ENCODE measurements around the gene CDK7.
"Not testable (repeated sequence)": the region's sequence is repeated elsewhere in the genome, so short reads cannot be mapped to it uniquely, and the experiment has no call there.

The CDK7 gene

GRCh38 chr5:69234457-69235268, at the start of gene CDK7:
Gene CDK7, plus strand, starts transcription at chr5:69234886. Its CDS starts 90 bp downstream, at chr5:69234976.
- DNase-seq, result peak; percentile 55

- no peak for DNase-seq
These were observed 47.3 kb upstream of the CDK7 start for GRCh38 chr5:69187342-69187741.

- no peak for DNase-seq
These were observed 45.9 kb upstream of the CDK7 start for GRCh38 chr5:69188811-69189161.

- DNase-seq, result peak; percentile 88
These were observed 45.3 kb upstream of the CDK7 start, which contains the start of gene CENPH for GRCh38 chr5:69189162-69190086. Gene CENPH, plus strand, starts transcription at chr5:69189583. Its CDS starts 52 bp downstream, at chr5:69189635.

GRCh38 chr5:69202497-69202896, 32.2 kb upstream of the CDK7 start:
- DNase-seq, result no peak

DNA sequence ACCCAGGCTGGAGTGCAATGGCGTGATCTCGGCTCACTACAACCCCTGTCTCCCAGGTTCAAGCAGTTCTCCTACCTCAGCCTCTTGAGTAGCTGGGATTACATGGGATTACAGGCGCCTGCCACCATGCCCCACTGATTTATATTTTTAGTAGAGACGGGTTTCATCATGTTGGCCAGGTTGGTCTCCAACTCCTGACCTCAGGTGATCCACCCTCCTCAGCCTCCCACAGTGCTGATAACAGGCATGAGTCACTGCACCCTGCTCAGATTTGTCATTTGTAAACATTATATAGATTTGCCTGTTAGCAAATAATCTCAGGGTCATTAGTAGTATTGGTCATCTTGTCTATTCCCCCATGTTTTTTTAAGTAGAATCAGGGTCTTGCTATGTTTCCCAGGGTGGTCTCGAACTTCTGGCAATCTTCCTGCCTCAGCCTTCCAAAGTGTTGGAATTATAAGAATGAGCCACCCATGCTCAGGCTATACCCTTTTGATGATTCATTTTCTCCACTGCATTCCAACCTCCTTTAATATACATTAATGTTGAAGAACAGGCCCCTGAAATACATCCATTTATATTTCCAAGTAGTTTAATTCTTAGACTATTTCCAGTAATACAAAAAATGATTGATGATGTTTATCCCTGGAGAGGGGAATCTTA, 28.0 kb upstream of the CDK7 start:
- no peak for DNase-seq

GRCh38 chr5:69209602-69210001, 25.1 kb upstream of the CDK7 start:
- DNase-seq, result no peak

DNA sequence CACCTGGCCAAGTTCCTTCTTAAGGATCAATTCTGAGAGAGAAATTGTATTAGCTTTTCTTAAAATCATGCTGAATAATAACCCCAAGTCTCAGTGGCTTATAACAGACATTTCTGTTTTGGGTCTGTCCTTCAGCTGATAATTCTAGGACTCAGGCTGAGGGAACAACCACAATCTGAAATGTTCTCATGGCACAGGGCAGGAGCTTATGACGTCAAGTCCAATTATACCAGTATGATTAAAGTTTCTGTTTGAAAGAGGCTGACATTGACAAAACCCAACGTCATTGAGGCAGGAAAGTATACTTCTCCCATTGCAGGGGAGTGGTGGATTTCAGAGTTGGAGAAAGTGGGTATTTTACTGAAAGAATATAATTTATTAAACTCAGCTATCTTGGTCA, 23.5 kb upstream of the CDK7 start:
- no peak for DNase-seq

- no peak for DNase-seq
These were observed 22.7 kb upstream of the CDK7 start for GRCh38 chr5:69212022-69212421.

DNA sequence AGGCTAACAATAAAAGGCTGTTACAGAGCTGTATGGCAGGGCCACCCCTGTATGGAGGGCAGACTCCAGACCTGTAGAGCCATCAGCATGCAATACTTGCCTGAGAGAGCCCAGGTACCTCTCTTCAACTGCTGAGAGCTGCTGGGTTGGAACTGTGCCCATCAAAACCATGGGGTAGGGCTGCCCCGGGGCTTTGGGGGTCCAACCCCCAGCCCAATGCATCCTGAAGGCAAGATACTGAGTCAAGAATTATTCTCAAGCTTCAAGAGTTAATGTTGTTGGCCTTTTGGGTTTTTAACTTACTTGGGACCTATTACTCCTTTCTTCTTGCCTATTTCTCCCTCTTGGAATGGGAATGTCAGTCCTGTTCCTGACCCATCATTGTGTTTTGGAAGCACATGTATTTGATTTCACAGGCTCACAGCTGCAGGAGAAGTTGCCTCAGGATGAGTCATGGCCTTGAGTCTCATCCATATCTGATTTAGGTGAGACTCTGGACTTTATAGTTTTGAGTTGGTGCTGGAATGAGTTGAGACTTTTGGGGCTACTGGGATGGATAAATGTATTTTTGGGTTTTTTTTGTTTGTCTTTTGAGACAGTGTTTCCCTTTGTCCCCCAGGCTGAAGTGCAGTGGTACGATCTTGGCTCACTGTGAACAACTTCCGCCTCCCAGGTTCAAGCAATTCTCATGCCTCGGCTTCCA, 21.0 kb upstream of the CDK7 start:
- no peak for DNase-seq

DNA sequence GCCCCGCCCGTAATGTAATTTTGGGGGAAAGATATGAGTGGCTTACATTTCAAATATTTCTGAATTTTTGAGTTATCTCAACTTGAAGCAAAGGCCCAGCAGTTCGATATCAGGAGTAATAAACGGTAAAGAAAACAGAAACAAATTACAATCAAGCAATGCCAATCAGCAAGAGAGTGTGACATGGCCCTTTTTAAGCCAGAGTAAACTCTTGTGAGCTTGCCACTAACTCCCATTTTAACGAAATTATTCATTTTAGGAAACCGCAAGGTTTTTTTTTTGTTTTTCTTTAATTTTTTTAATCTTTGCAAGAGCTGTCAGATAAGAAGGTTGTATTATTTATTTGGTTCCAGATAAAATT, 17.6 kb upstream of the CDK7 start:
- no peak for DNase-seq

GRCh38 chr5:69217548-69218526, 16.8 kb upstream of the CDK7 start:
- DNase-seq, result peak; percentile 85

DNA sequence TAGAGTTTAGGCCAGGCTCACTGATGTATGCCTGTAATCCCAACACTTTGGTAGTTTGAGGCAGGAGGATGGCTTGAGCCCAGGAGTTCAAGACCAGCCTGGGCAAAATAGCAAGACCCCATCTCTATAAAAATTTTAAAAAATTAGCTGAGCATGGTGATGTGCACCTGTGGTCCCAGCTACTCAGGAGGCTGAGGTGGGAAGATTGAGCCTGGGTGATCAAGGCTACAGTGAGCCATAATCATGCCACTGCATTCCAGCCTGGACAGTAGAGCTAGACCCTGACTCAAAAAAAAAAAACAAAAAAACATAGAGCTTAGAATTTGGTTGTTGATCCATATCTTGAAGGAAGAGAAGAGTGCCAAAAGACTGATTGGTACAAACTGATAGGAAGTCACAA, 14.7 kb upstream of the CDK7 start:
- no peak for DNase-seq

DNA sequence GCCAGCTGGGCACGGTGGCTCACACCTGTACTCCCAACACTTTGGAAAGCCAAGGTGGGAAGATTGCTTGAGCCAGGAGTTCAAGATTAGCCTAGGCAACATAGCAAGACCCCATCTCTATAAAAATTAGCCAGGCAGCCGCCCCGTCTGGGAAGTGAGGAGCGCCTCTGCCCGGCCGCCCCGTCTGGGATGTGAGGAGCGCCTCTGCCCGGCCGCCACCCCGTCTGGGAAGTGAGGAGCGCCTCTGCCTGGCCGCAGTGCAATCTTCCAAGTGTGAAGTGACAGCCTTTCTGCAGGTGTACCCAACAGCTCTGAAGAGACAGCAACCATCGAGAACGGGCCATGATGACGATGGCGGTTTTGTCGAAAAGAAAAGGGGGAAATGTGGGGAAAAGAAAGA, 14.3 kb upstream of the CDK7 start:
- DNase-seq, result not testable (repeated sequence)

DNA sequence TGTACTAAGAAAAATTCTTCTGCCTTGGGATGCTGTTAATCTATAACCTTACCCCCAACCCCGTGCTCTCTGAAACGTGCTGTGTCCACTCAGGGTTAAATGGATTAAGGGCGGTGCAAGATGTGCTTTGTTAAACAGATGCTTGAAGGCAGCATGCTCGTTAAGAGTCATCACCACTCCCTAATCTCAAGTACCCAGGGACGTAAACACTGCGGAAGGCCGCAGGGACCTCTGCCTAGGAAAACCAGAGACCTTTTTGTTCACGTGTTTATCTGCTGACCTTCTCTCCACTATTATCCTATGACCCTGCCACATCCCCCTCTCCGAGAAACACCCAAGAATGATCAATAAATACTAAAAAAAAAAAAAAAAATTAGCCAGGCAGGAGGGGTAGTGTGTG, 13.9 kb upstream of the CDK7 start:
- not testable (repeated sequence) for DNase-seq

DNA sequence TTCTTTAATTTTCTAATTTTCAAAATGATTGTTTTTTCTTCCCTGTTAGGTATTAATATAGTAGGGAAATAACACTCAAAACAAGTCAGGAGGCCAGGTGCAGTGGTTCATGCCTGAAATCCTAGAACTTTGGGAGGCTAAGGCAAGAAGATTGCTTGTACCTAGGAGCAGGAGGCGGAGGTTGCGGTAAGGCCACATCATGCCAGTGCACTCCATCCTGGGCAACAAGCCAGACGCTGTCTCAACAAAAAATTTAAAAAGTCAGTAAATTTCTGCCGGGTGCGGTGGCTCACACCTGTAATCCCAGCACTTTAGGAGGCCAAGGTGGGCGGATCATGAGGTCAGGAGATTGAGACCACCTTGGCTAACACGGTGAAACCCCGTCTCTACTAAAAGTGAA, 10.2 kb upstream of the CDK7 start:
- DNase-seq, result no peak

- no peak for DNase-seq
These were observed 8.8 kb upstream of the CDK7 start for GRCh38 chr5:69225860-69226259.

- DNase-seq, result no peak
These were observed 4.5 kb upstream of the CDK7 start for GRCh38 chr5:69230181-69230580.

DNA sequence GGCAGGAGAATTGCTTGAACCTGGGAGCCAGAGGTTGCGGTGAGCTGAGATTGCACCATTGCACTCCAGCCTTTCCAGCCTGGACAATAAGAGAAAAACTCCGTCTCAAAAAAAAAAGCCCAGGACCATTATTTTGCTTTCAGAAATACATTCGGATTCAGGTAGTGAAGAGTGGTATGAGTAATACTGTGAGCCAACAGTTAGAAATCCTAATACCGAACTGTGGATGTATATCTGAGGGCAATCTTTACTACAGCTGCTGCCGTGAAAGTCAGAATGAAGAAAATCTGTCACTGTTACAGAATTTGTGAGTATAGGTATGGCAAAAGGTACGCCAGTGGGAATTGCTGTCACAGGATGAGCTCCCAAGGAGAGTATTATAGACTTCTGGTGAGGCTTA, 3.4 kb upstream of the CDK7 start:
- no peak for DNase-seq

DNA sequence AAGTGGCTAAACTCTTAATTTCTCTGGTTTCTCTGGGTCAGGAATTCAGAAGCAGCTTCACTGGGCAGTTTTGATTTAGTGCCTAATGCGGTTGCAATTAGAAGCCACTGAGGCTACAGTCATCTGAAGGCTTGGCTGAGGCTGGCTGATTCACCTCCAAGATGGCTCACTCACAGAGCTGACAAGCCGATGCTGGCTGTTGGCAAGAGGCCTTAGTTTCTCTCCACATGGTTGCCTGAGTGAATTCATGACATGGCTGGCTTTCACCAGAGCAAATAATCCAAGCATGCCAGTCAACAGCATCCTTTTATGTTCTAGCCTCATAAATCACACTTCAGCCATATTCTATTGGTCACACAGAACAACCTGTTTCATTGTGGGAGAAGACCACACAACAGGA, 2.8 kb upstream of the CDK7 start:
- DNase-seq, result no peak

- DNase-seq, result not testable (repeated sequence)
These were observed 2.0 kb downstream of the CDK7 start for GRCh38 chr5:69236733-69237132.

- no peak for DNase-seq
These were observed 3.2 kb downstream of the CDK7 start for GRCh38 chr5:69237877-69238276.

Data from SHP77 treated with DMSO at 0.1 percent for 48 hours (cell line).